ENCODE results near the gene MTUS2.

MTUS2 gene

GRCh38 chr13:28850226-28850625, 30.1 kb downstream of the MTUS2 start:
- no peaks in the 10 kb centered on the region for H3K79me2 ChIP-seq (ENCODE audit: low read length)
- no peak overlapping the region for H3K4me2 ChIP-seq (ENCODE audit: low read depth, low read length)
- TF ChIP-seq EZH2phosphoT487 (IDR thresholded peaks at IDR 0.05; ENCODE audit: low read length) (no peak), EZH2 (optimal IDR thresholded peaks at IDR 0.05; ENCODE audit: low read depth, low read length) (no peak), CTCF (IDR thresholded peaks at IDR 0.05; ENCODE audit: low read length) (no peak)

GRCh38 chr13:28851422-28851821, 31.3 kb downstream of the MTUS2 start:
- no peaks in the 10 kb centered on the region for H3K79me2 ChIP-seq (ENCODE audit: low read length)
- no peak overlapping the region for H3K27ac ChIP-seq (ENCODE audit: low read length)
- H3K9ac ChIP-seq (ENCODE audit: low read length), result no peak overlapping the region
- TF ChIP-seq EZH2 (optimal IDR thresholded peaks at IDR 0.05; ENCODE audit: low read depth, low read length), result no peak
- no peak for TF ChIP-seq EZH2phosphoT487 (IDR thresholded peaks at IDR 0.05; ENCODE audit: low read length)
- no peak for TF ChIP-seq CTCF (IDR thresholded peaks at IDR 0.05; ENCODE audit: low read length)
- no peak overlapping the region for H3K4me2 ChIP-seq (ENCODE audit: low read depth, low read length)
- no peak overlapping the region for H2AFZ ChIP-seq (ENCODE audit: low read length)
- no peaks in the 10 kb centered on the region for H3F3A ChIP-seq (ENCODE audit: insufficient read depth, low read length)
- H3K27me3 ChIP-seq (replicated peaks; ENCODE audit: insufficient read depth, low read length), result no peaks in the 10 kb centered on the region
- no peaks in the 10 kb centered on the region for H3K9me3 ChIP-seq (replicated peaks; ENCODE audit: insufficient read depth, low read length)
- no peak for DNase-seq
- no peaks in the 10 kb centered on the region for H3K9me2 ChIP-seq (replicated peaks; ENCODE audit: insufficient read depth, low read length)
- H3K4me3 ChIP-seq (ENCODE audit: low read length), result no peak overlapping the region
- H3K4me1 ChIP-seq (ENCODE audit: low read length), result no peaks in the 10 kb centered on the region
- H4K20me1 ChIP-seq (ENCODE audit: insufficient read depth, low read length), result no peaks in the 10 kb centered on the region
- no peaks in the 10 kb centered on the region for H3K36me3 ChIP-seq (replicated peaks; ENCODE audit: insufficient read depth, low read length)

More at GRCh38 chr13:28850226-28850625, 30.1 kb downstream of the MTUS2 start:
- H3K9me3 ChIP-seq (replicated peaks; ENCODE audit: insufficient read depth, low read length), result no peaks in the 10 kb centered on the region
- H2AFZ ChIP-seq (ENCODE audit: low read length), result no peak overlapping the region
- H3K9me2 ChIP-seq (replicated peaks; ENCODE audit: insufficient read depth, low read length), result no peaks in the 10 kb centered on the region
- H4K20me1 ChIP-seq (ENCODE audit: insufficient read depth, low read length), result no peaks in the 10 kb centered on the region
- no peaks in the 10 kb centered on the region for H3K4me1 ChIP-seq (ENCODE audit: low read length)
- no peaks in the 10 kb centered on the region for H3K36me3 ChIP-seq (replicated peaks; ENCODE audit: insufficient read depth, low read length)
- no peak overlapping the region for H3K27ac ChIP-seq (ENCODE audit: low read length)
- no peak for DNase-seq
- no peaks in the 10 kb centered on the region for H3K27me3 ChIP-seq (replicated peaks; ENCODE audit: insufficient read depth, low read length)
- no peak overlapping the region for H3K9ac ChIP-seq (ENCODE audit: low read length)
- no peak overlapping the region for H3K4me3 ChIP-seq (ENCODE audit: low read length)
- H3F3A ChIP-seq (ENCODE audit: insufficient read depth, low read length), result no peaks in the 10 kb centered on the region

- Histone ChIP-seq H3F3A (ENCODE audit: insufficient read depth, low read length) (no peaks in the 10 kb centered on the region), H3K27me3 (replicated peaks; ENCODE audit: insufficient read depth, low read length) (no peaks in the 10 kb centered on the region), H3K4me3 (ENCODE audit: low read length) (no peak overlapping the region), H4K20me1 (ENCODE audit: insufficient read depth, low read length) (no peaks in the 10 kb centered on the region), H3K4me1 (ENCODE audit: low read length) (no peaks in the 10 kb centered on the region), H3K36me3 (replicated peaks; ENCODE audit: insufficient read depth, low read length) (no peaks in the 10 kb centered on the region), H3K27ac (ENCODE audit: low read length) (no peak overlapping the region), H3K9me3 (replicated peaks; ENCODE audit: insufficient read depth, low read length) (no peaks in the 10 kb centered on the region), H3K79me2 (ENCODE audit: low read length) (no peaks in the 10 kb centered on the region), H3K9me2 (replicated peaks; ENCODE audit: insufficient read depth, low read length) (no peaks in the 10 kb centered on the region), H3K4me2 (ENCODE audit: low read depth, low read length) (no peak overlapping the region), H3K9ac (ENCODE audit: low read length) (no peak overlapping the region), H2AFZ (ENCODE audit: low read length) (no peak overlapping the region)
- no peak for DNase-seq
- TF ChIP-seq CTCF (IDR thresholded peaks at IDR 0.05; ENCODE audit: low read length) (no peak), EZH2phosphoT487 (IDR thresholded peaks at IDR 0.05; ENCODE audit: low read length) (no peak), EZH2 (optimal IDR thresholded peaks at IDR 0.05; ENCODE audit: low read depth, low read length) (no peak)
Measured at GRCh38 chr13:28854657-28855056, 34.5 kb downstream of the MTUS2 start.

Measured in MM.1S (cell line).